Measurements from ENCODE around the gene THSD4.
"Not testable (repeated sequence)": the region's sequence is repeated elsewhere in the genome, so short reads cannot be mapped to it uniquely, and the experiment has no call there.

The THSD4 gene

DNA sequence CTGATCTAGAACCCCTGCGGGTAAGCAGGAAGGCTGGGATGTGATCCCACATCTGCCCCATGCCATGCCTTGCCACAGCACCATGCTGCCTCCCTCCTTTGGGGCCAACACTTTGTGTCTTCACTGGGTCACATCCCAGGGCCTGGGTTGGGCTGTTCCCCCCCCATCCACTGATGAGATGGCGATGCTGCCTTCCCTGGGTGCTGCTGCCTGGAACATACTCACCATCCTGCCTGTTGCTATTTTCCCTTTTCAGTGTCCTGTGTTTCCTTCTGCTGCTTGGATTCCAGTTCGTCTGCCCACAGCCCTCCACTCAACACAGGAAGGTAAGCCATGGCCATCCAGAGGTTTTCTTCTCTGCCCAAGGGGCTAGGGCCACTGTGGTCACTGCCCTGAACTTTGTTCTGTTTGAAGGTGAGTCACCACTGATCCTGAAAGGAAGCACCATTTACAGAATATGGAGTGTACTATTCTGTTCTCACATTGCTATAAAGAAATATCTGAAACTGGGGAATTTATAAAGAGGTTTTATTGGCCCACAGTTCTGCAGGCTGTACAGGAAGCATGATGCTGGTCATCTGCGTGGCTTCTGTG lies 39.4 kb downstream of the THSD4 start:
- Histone ChIP-seq H4K20me1 (ENCODE audit: insufficient read depth) (no peaks in the 10 kb centered on the region), H3K4me2 (no peak overlapping the region)

GRCh38 chr15:71155534-71155933 lies 40.3 kb downstream of the THSD4 start:
- Histone ChIP-seq H3K27me3 (ENCODE audit: insufficient read depth, low read depth) (no peaks in the 10 kb centered on the region), H2AFZ (ENCODE audit: low read depth) (no peak overlapping the region), H3K4me1 (ENCODE audit: low read depth, poor library complexity, severe bottlenecking) (no peaks in the 10 kb centered on the region), H3K4me2 (no peak overlapping the region), H3K4me3 (IDR thresholded peaks at IDR 0.05; ENCODE audit: insufficient read depth, low read depth, low read length) (no peak overlapping the region), H3K9ac (no peak overlapping the region), H3K79me2 (ENCODE audit: insufficient read depth, low read depth) (no peaks in the 10 kb centered on the region), H4K20me1 (ENCODE audit: insufficient read depth) (no peaks in the 10 kb centered on the region), H3K36me3 (ENCODE audit: insufficient read depth) (no peaks in the 10 kb centered on the region), H3K27ac (no peak overlapping the region)
- TF ChIP-seq, protein P1, sequence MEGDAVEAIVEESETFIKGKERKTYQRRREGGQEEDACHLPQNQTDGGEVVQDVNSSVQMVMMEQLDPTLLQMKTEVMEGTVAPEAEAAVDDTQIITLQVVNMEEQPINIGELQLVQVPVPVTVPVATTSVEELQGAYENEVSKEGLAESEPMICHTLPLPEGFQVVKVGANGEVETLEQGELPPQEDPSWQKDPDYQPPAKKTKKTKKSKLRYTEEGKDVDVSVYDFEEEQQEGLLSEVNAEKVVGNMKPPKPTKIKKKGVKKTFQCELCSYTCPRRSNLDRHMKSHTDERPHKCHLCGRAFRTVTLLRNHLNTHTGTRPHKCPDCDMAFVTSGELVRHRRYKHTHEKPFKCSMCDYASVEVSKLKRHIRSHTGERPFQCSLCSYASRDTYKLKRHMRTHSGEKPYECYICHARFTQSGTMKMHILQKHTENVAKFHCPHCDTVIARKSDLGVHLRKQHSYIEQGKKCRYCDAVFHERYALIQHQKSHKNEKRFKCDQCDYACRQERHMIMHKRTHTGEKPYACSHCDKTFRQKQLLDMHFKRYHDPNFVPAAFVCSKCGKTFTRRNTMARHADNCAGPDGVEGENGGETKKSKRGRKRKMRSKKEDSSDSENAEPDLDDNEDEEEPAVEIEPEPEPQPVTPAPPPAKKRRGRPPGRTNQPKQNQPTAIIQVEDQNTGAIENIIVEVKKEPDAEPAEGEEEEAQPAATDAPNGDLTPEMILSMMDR (conservative IDR thresholded peaks at IDR 0.05; ENCODE audit: low read depth, low read length), result no peak

More for the DNA sequence above, 39.4 kb downstream of the THSD4 start:
- no peak overlapping the region for H2AFZ ChIP-seq (ENCODE audit: low read depth)
- TF ChIP-seq, protein P1 (conservative IDR thresholded peaks at IDR 0.05; ENCODE audit: low read depth, low read length), result no peak
- H3K27me3 ChIP-seq (ENCODE audit: insufficient read depth, low read depth), result no peaks in the 10 kb centered on the region
- H3K27ac ChIP-seq, result no peak overlapping the region
- H3K9ac ChIP-seq, result no peak overlapping the region
- no peaks in the 10 kb centered on the region for H3K36me3 ChIP-seq (ENCODE audit: insufficient read depth)
- no peaks in the 10 kb centered on the region for H3K79me2 ChIP-seq (ENCODE audit: insufficient read depth, low read depth)
- no peaks in the 10 kb centered on the region for H3K4me1 ChIP-seq (ENCODE audit: low read depth, poor library complexity, severe bottlenecking)
- H3K4me3 ChIP-seq (IDR thresholded peaks at IDR 0.05; ENCODE audit: insufficient read depth, low read depth, low read length), result no peak overlapping the region

- no peaks in the 10 kb centered on the region for H3K79me2 ChIP-seq (ENCODE audit: insufficient read depth, low read depth)
- no peak overlapping the region for H3K27ac ChIP-seq
- H3K36me3 ChIP-seq (ENCODE audit: insufficient read depth), result no peaks in the 10 kb centered on the region
- H3K4me2 ChIP-seq, result no peak overlapping the region
- no peak overlapping the region for H3K4me3 ChIP-seq (IDR thresholded peaks at IDR 0.05; ENCODE audit: insufficient read depth, low read depth, low read length)
- no peaks in the 10 kb centered on the region for H3K4me1 ChIP-seq (ENCODE audit: low read depth, poor library complexity, severe bottlenecking)
- H4K20me1 ChIP-seq (ENCODE audit: insufficient read depth), result no peaks in the 10 kb centered on the region
- H2AFZ ChIP-seq (ENCODE audit: low read depth), result no peak overlapping the region
- TF ChIP-seq, protein P1 (conservative IDR thresholded peaks at IDR 0.05; ENCODE audit: low read depth, low read length), result no peak
- H3K27me3 ChIP-seq (ENCODE audit: insufficient read depth, low read depth), result no peaks in the 10 kb centered on the region
- no peak overlapping the region for H3K9ac ChIP-seq
Measured at GRCh38 chr15:71160976-71161375, 45.7 kb downstream of the THSD4 start.

GRCh38 chr15:71162309-71162708 lies 47.0 kb downstream of the THSD4 start:
- Histone ChIP-seq H3K4me3 (IDR thresholded peaks at IDR 0.05; ENCODE audit: insufficient read depth, low read depth, low read length) (no peak overlapping the region), H3K9ac (no peak overlapping the region), H2AFZ (ENCODE audit: low read depth) (no peak overlapping the region), H4K20me1 (ENCODE audit: insufficient read depth) (no peaks in the 10 kb centered on the region), H3K4me1 (ENCODE audit: low read depth, poor library complexity, severe bottlenecking) (no peaks in the 10 kb centered on the region), H3K79me2 (ENCODE audit: insufficient read depth, low read depth) (no peaks in the 10 kb centered on the region), H3K27me3 (ENCODE audit: insufficient read depth, low read depth) (no peaks in the 10 kb centered on the region), H3K27ac (no peak overlapping the region), H3K36me3 (ENCODE audit: insufficient read depth) (no peaks in the 10 kb centered on the region), H3K4me2 (no peak overlapping the region)
- TF ChIP-seq, protein P1 (conservative IDR thresholded peaks at IDR 0.05; ENCODE audit: low read depth, low read length), result no peak

GRCh38 chr15:71164606-71165005 lies 49.3 kb downstream of the THSD4 start:
- H3K27me3 ChIP-seq (ENCODE audit: insufficient read depth, low read depth); H3K79me2 ChIP-seq (ENCODE audit: insufficient read depth, low read depth); H3K36me3 ChIP-seq (ENCODE audit: insufficient read depth); H3K27ac ChIP-seq; H4K20me1 ChIP-seq (ENCODE audit: insufficient read depth); H3K9ac ChIP-seq; H2AFZ ChIP-seq (ENCODE audit: low read depth); H3K4me2 ChIP-seq; H3K4me3 ChIP-seq (IDR thresholded peaks at IDR 0.05; ENCODE audit: insufficient read depth, low read depth, low read length); H3K4me1 ChIP-seq (ENCODE audit: low read depth, poor library complexity, severe bottlenecking): not testable (repeated sequence)
